K562 (cell line): ENCODE results near the gene RCOR1. TPM values are rescaled to one million over a fixed set of nuclear protein-coding genes. Genes with fewer than 3 reads are reported as not detected.

Experiments used
- ATAC-seq: fragments of 200-7000 bp; cut with Tn5 transposase; 3 replicates; pipeline ENCODE4 v1.9.1; 2020; ENCODE audit warnings: moderate library complexity
- BruUV-seq: library from RNA; stranded (reverse); fragments of 400-500 nt; replicated peaks from 2 replicates; lab custom pipeline; 2021; lab: Mats Ljungman, UMichigan
- CTCF ChIA-PET: fragments of 300-600 bp; formaldehyde crosslinking; extraction: SDS; loops from one replicate; lab custom pipeline; 2021; ENCODE audit warnings: low intra/inter-chr PET ratio; lab: Yijun Ruan, JAX
- POLR2A ChIA-PET: fragments of 300-600, 350-650 bp; sonication (Branson Sonifier 250); formaldehyde crosslinking; extraction: SDS; loops from one replicate; lab custom pipeline; 2021; ENCODE audit warnings: antibody characterized with exemption, inconsistent platforms; lab: Yijun Ruan, JAX
- DNase-seq, 4 experiments: peaks; one replicate each; pipeline versions ENCODE4 v3.0.0 to v3.0.0-alpha.2; 2011 to 2018; ENCODE audit warnings: low spot score in 3 of 4, mixed read lengths in 3 of 4; ENCODE audit errors: extremely low read depth in 1 of 4
- FAIRE-seq: peaks from 2 replicates; lab custom pipeline; 2011; peaks lifted over from hg19 to GRCh38; lab: Jason Lieb, UNC
- H2AFZ ChIP-seq: 2 replicates; pipeline ENCODE4 v1.6.0; 2011; ENCODE audit warnings: low read depth, low read length, control low read depth, inconsistent platforms
- H3K27ac ChIP-seq: fragments of 200-600 bp; 3 replicates; pipeline ENCODE4 v1.8.0; 2011; ENCODE audit warnings: low read depth, mild to moderate bottlenecking, control low read depth, inconsistent platforms, low read length, moderate library complexity, mixed read lengths; ENCODE audit errors: extremely low read depth
- H3K27me3 ChIP-seq, 2 experiments: fragments of 300-600 bp in 1 of 2; 2 replicates in 1 of 2; 3 replicates in 1 of 2; pipeline versions ENCODE4 v1.6.0 to v1.8.0; 2011; ENCODE audit warnings: inconsistent platforms in 2 of 2, low read length in 2 of 2, mild to moderate bottlenecking in 1 of 2, mixed read lengths in 1 of 2, moderate library complexity in 1 of 2; ENCODE audit not compliant: control insufficient read depth in 2 of 2, insufficient read depth in 2 of 2
- H3K36me3 ChIP-seq: fragments of 300-600 bp; 3 replicates; pipeline ENCODE4 v1.8.0; 2011; ENCODE audit warnings: mild to moderate bottlenecking, low read length, inconsistent platforms; ENCODE audit not compliant: control insufficient read depth, insufficient read depth
- H3K4me1 ChIP-seq, 2 experiments: fragments of 200-600 bp in 1 of 2; replicated peaks in 1 of 2; 2 replicates in 1 of 2; 3 replicates in 1 of 2; pipeline versions ENCODE4 v1.5.1 to v1.8.0; 2011; ENCODE audit warnings: inconsistent platforms in 2 of 2, low read length in 2 of 2, mild to moderate bottlenecking in 1 of 2, mixed read lengths in 1 of 2, moderate library complexity in 1 of 2; ENCODE audit not compliant: control insufficient read depth in 2 of 2, insufficient read depth in 2 of 2
- H3K4me2 ChIP-seq: 2 replicates; pipeline ENCODE4 v1.6.1; 2011; ENCODE audit warnings: low read length, control low read depth, inconsistent platforms, mixed read lengths; ENCODE audit not compliant: insufficient read depth
- H3K4me3 ChIP-seq: fragments of 200-600 bp; sonication (generic), shearing (Covaris generic); 2 replicates; pipeline ENCODE4 v1.5.1; 2016; ENCODE audit warnings: control low read depth, inconsistent platforms
- H3K79me2 ChIP-seq: fragments of 200-600 bp; 3 replicates; pipeline ENCODE4 v1.8.0; 2011; ENCODE audit warnings: low read length, inconsistent platforms; ENCODE audit not compliant: control insufficient read depth, insufficient read depth
- H3K9ac ChIP-seq, 2 experiments: 2 replicates each; pipeline versions ENCODE4 v1.6.0 to v1.6.1; 2011; ENCODE audit warnings: low read depth in 2 of 2, low read length in 2 of 2, control low read depth in 1 of 2, inconsistent platforms in 1 of 2, mild to moderate bottlenecking in 1 of 2, mixed read lengths in 1 of 2; ENCODE audit not compliant: insufficient read depth in 1 of 2
- H3K9me1 ChIP-seq: one replicate; pipeline ENCODE4 v1.6.0; 2011; ENCODE audit warnings: inconsistent platforms, mild to moderate bottlenecking, low read length, moderate library complexity; ENCODE audit not compliant: control insufficient read depth, insufficient read depth
- H3K9me3 ChIP-seq: replicated peaks from 2 replicates; pipeline ENCODE4 v1.5.1; 2011; ENCODE audit warnings: low read depth, low read length, inconsistent platforms; ENCODE audit not compliant: control insufficient read depth, insufficient read depth
- H4K20me1 ChIP-seq: replicated peaks from 2 replicates; pipeline ENCODE4 v1.6.1; 2011; ENCODE audit warnings: low read length, inconsistent platforms, mixed read lengths; ENCODE audit not compliant: control insufficient read depth, insufficient read depth
- HNRNPLL ChIP-seq: fragments of 200-400 bp; formaldehyde crosslinking; IDR thresholded peaks from 2 replicates; pipeline ENCODE4 v1.6.1; 2017; ENCODE audit warnings: low read length, low read depth, mild to moderate bottlenecking; ENCODE audit not compliant: poor library complexity, severe bottlenecking
- POLR2G ChIP-seq: fragments of 200-400 bp; formaldehyde crosslinking; IDR thresholded peaks from 2 replicates; pipeline ENCODE4 v1.6.1; 2017; ENCODE audit warnings: low read depth, mild to moderate bottlenecking, antibody characterized with exemption, low read length, moderate library complexity
- TAF15 ChIP-seq: fragments of 200-400 bp; formaldehyde crosslinking; IDR thresholded peaks from 2 replicates; pipeline ENCODE4 v1.6.1; 2017; ENCODE audit warnings: mild to moderate bottlenecking, low read depth, low read length, moderate library complexity
- ZBTB33 ChIP-seq: sonication (generic); formaldehyde crosslinking; IDR thresholded peaks from 2 replicates; pipeline ENCODE4 v1.8.1; 2023; ENCODE audit warnings: mild to moderate bottlenecking, missing genetic modification reagents
- ZNF217 ChIP-seq: sonication (generic); formaldehyde crosslinking; IDR thresholded peaks from 2 replicates; pipeline ENCODE4 v1.8.0; 2022; ENCODE audit warnings: mild to moderate bottlenecking, missing genetic modification reagents
- WGBS: fragments of 100-300 bp; shearing (Covaris generic); methylation state at CpG from one replicate; pipeline ENCODE4 v1.1.6; 2016; ENCODE audit warnings: low coverage, mixed read lengths; ENCODE audit not compliant: insufficient coverage; ENCODE audit errors: missing lambda C conversion rate; 5-methylcytosine and 5-hydroxymethylcytosine counted together
- in situ Hi-C: fragments of 300-500 bp; cut with MboI; formaldehyde crosslinking; loops from 4 replicates; pipeline ENCODE4 v1.15.0; 2018; ENCODE audit warnings: inconsistent platforms, mixed read lengths
- intact Hi-C: fragments of 100-400 bp; cut with micrococcal nuclease; formaldehyde crosslinking; loops from 2 replicates; pipeline ENCODE4 v1.14.2; 2022
- polyA plus RNA-seq, 8 experiments: library from polyadenylated mRNA; depleted of rRNA in 4 of 8; stranded (reverse) in 5 of 8; unstranded in 3 of 8; fragments of >200 nt; fragmentation: Nextera tagmentation in 2 of 8; fragmentation: Illumina TruSeq in 1 of 8; extraction: Ambion mirVana in 2 of 8; extraction: Trizol in 1 of 8; gene quantifications; 2 replicates each; pipeline versions ENCODE4 v1.2.1 to v1.2.3, GENCODE V29; 2011 to 2014; ENCODE audit warnings: inconsistent platforms in 1 of 8, missing spikeins in 1 of 8
- total RNA-seq, 7 experiments: library from RNA; depleted of rRNA in 6 of 7; stranded (reverse); fragments of >200 nt in 6 of 7; fragmentation: Illumina TruSeq in 2 of 7; extraction: Trizol in 2 of 7; gene quantifications; 2 replicates each; pipeline versions ENCODE4 v1.2.1 to v1.2.3, GENCODE V29; 2011 to 2021; ENCODE audit warnings: low replicate concordance in 1 of 7

The RCOR1 gene
- total and polyA plus RNA-seq, 9 of the 15 experiments (the other 6 are each of a cell fraction or from before 2014, with no cell fraction given) = 8.5 to 47.9 (median 20.9) TPM

GRCh38 chr14:102734436-102734835, 142.0 kb downstream of the RCOR1 start:
- FAIRE-seq (no peak), DNase-seq (no peak), ATAC-seq (no peak)
- Histone ChIP-seq H3K4me1 (no peaks in the 10 kb centered on the region), H3K4me3 (no peak overlapping the region), H3K36me3 (peaks cover 30% of the 10 kb centered on the region; the same call in 2 of the 3 replicates), H3K9ac (no peak overlapping the region), H4K20me1 (no peaks in the 10 kb centered on the region), H3K27me3 (no peaks in the 10 kb centered on the region), H3K9me3 (no peaks in the 10 kb centered on the region), H3K4me2 (no peak overlapping the region), H2AFZ (no peak overlapping the region), H3K27ac (no peak overlapping the region), H3K79me2 (no peaks in the 10 kb centered on the region)
- no TSS peak for BruUV-seq
- CTCF ChIA-PET = no interaction called here
- intact Hi-C loops (no loop called here), in situ Hi-C loops (no loop called here)
- POLR2A ChIA-PET = interaction anchor here (1.1 kb wide), 1 partner anchor 13 kb away, joined by 3 read pairs; no protein-coding TSS in a partner anchor
- WGBS = 65% methylated on average over 11 of the region's 12 CpGs
- TF ChIP-seq ZNF217 (no peak), TAF15 (no peak), ZBTB33 (CRISPR knock-in tag) (no peak), HNRNPLL (no peak), POLR2G (no peak)
- TF ChIP-seq, all 486 proteins: peak for 0
- H3K9me1 ChIP-seq = no peaks in the 10 kb centered on the region
